Transverse colon (tissue), 4 donors: ENCODE data around the gene GALNT9. TPM values are rescaled to one million over a fixed set of nuclear protein-coding genes. Genes with fewer than 3 reads are reported as not detected.

Experiments used
- DNase-seq: peaks from one replicate; pipeline ENCODE4 v3.0.0-alpha.2; 2019
- H3K27ac ChIP-seq, 4 donors: fragments of 200-600 bp; sonication (generic); 2 replicates each; pipeline ENCODE4 v1.5.1; 2016 to 2018; ENCODE audit warnings: inconsistent platforms in 4 of 4
- H3K27me3 ChIP-seq: fragments of 200-600 bp; sonication (generic); 2 replicates; pipeline ENCODE4 v1.5.1; 2017; ENCODE audit warnings: inconsistent platforms
- H3K36me3 ChIP-seq, 4 donors: fragments of 200-600 bp; sonication (generic); 2 replicates each; pipeline ENCODE4 v1.5.1; 2017 to 2019; ENCODE audit warnings: inconsistent platforms in 4 of 4
- H3K4me1 ChIP-seq, 4 donors: fragments of 200-600 bp; sonication (generic); 2 replicates each; pipeline ENCODE4 v1.5.1; 2017 to 2020; ENCODE audit warnings: inconsistent platforms in 4 of 4
- H3K4me3 ChIP-seq, 4 donors: fragments of 200-600 bp; sonication (generic); 1 replicate in 1 of 4; 2 replicates in 3 of 4; pipeline versions ENCODE4 v1.5.1 to v1.6.1; 2017 to 2019; ENCODE audit warnings: inconsistent platforms in 4 of 4
- H3K9me3 ChIP-seq, 2 donors: fragments of 200-600 bp; sonication (generic); 2 replicates each; pipeline ENCODE4 v1.5.1; 2017 to 2019; ENCODE audit warnings: inconsistent platforms in 2 of 2
- EP300 ChIP-seq: sonication (generic); formaldehyde crosslinking; IDR thresholded peaks from one replicate; pipeline ENCODE4 v1.6.1; 2017; ENCODE audit warnings: antibody characterized with exemption, low read depth
- POLR2A ChIP-seq: fragments of 450-650 bp; IDR thresholded peaks from one replicate; pipeline ENCODE4 v1.6.1; 2016; ENCODE audit warnings: antibody characterized with exemption, mild to moderate bottlenecking, moderate library complexity
- POLR2AphosphoS5 ChIP-seq, 3 donors: sonication (generic); formaldehyde crosslinking; IDR thresholded peaks; one replicate each; pipeline ENCODE4 v1.6.1; 2016; ENCODE audit warnings: antibody characterized with exemption in 3 of 3
- WGBS, 2 donors: methylation state at CpG; one replicate each; pipeline ENCODE4 v1.1.5; 2018; ENCODE audit warnings: low coverage in 1 of 2; 5-methylcytosine and 5-hydroxymethylcytosine counted together
- in situ Hi-C, 4 donors: fragments of 200-750 bp; cut with MboI; loops; one replicate each; pipeline versions ENCODE4 v1.15.0 to v1.15.1; 2017; ENCODE audit warnings: low sequenced_read_pairs in 3 of 4, low pct_ligation_motif_present in 1 of 4, low pct_unique_long_range_greater_than_20kb in 1 of 4
- intact Hi-C: fragments of 100-400 bp; cut with DNase I; formaldehyde crosslinking; loops from one replicate; pipeline ENCODE4 v1.15.1; 2023; ENCODE audit warnings: low total_unique reads
- total RNA-seq, 4 donors: library from RNA; depleted of rRNA; stranded (reverse); fragments of >200 nt; gene quantifications; one replicate each; pipeline ENCODE4 v1.1.0, GENCODE V29; 2016
- TF ChIP-seq, protein P1 (sequence below), 5 experiments: fragments of 200-600 bp in 3 of 5; fragments of 450-650 bp in 2 of 5; sonication (generic) in 3 of 5; IDR thresholded peaks; 1 replicate in 2 of 5; 2 replicates in 3 of 5; pipeline ENCODE4 v1.5.1; 2016 to 2017; ENCODE audit warnings: antibody characterized with exemption in 5 of 5, inconsistent platforms in 3 of 5, mild to moderate bottlenecking in 2 of 5, moderate library complexity in 1 of 5

Gene GALNT9
- total RNA-seq, 4 donors from 2014 or later: 0.82 to 4.5 TPM; not detected in 2

DNA sequence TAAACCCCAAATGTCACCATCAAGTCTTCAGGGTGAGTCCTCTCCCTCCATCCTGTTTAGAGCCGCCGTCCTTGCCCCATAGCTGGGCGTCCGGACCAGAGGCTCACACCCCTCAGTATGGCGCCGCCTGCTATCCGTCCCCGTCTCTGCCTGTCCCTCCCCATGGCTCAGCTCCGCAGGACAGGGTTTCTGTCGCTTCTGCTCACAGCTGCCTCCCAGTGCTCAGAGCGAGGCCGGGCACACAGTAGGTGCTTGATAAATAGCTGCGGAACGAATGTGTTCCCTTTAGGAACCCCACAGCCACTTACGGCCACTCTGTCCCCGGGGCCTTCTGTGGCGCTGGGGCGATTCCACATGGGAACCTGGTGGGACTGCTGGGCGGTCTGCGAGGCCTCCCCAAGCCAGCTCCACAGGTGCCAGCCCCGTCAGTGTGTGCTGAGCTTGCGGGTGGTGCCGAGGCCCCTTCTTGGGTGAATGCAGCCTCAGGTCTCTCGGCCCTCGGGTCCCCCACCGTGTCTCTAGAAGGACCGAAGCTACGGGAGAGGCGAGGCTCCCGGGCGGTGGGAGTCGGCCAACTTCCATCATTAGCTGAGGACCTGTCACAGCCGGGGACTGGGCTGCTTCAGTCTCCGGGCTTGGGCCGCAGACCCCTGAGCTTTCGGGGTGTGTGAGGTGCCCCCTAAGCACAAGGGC lies 122.2 kb downstream of the GALNT9 start:
- in situ Hi-C loops: no loop called here
- TF ChIP-seq POLR2A (no peak), POLR2AphosphoS5 (IDR thresholded peaks at IDR 0.05) (no peak), EP300 (no peak)
- TF ChIP-seq, protein P1, sequence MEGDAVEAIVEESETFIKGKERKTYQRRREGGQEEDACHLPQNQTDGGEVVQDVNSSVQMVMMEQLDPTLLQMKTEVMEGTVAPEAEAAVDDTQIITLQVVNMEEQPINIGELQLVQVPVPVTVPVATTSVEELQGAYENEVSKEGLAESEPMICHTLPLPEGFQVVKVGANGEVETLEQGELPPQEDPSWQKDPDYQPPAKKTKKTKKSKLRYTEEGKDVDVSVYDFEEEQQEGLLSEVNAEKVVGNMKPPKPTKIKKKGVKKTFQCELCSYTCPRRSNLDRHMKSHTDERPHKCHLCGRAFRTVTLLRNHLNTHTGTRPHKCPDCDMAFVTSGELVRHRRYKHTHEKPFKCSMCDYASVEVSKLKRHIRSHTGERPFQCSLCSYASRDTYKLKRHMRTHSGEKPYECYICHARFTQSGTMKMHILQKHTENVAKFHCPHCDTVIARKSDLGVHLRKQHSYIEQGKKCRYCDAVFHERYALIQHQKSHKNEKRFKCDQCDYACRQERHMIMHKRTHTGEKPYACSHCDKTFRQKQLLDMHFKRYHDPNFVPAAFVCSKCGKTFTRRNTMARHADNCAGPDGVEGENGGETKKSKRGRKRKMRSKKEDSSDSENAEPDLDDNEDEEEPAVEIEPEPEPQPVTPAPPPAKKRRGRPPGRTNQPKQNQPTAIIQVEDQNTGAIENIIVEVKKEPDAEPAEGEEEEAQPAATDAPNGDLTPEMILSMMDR (IDR thresholded peaks at IDR 0.05): no peak
- intact Hi-C loops: loop anchor here (10.0 kb wide), 1 partner anchor 618 kb away; the partner anchor contains the start of gene GOLGA3
- Histone ChIP-seq H3K9me3 (no peaks in the 10 kb centered on the region), H3K27ac (no peak overlapping the region), H3K4me3 (no peak overlapping the region), H3K4me1 (peaks cover 0 to 9% (median 4%) of the 10 kb centered on the region in 4 donors), H3K36me3 (no peaks in the 10 kb centered on the region), H3K27me3 (peaks cover 48% of the 10 kb centered on the region)
- DNase-seq: no peak
- 87% methylated on average over 33 of the region's 36 CpGs; no CpG with 5 or more reads in 1 of the 2 donors for WGBS, 2 donors

DNA sequence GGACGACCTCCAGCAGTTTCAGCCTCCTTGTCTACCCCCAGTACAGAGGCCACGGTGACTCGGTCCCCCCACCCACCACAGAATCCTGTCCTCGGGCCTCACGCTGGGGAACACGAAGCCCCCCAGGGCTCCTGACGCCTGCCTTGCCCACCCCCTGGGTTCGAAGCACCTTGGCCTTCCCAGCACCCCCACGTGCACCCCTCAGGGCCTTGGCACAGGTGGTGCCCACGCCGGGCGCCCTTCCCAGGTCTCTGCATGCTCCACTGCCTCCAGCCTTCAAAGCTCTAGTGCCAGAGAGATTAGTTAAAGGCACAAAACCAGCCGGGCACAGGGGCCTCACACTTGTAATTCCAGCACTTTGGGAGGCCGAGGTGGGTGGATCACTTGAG lies 123.3 kb downstream of the GALNT9 start:
- H3K9me3 ChIP-seq: no peaks in the 10 kb centered on the region
- 17 to 77% methylated on average over 1 to 6 of the region's 14 CpGs for WGBS, 2 donors

DNA sequence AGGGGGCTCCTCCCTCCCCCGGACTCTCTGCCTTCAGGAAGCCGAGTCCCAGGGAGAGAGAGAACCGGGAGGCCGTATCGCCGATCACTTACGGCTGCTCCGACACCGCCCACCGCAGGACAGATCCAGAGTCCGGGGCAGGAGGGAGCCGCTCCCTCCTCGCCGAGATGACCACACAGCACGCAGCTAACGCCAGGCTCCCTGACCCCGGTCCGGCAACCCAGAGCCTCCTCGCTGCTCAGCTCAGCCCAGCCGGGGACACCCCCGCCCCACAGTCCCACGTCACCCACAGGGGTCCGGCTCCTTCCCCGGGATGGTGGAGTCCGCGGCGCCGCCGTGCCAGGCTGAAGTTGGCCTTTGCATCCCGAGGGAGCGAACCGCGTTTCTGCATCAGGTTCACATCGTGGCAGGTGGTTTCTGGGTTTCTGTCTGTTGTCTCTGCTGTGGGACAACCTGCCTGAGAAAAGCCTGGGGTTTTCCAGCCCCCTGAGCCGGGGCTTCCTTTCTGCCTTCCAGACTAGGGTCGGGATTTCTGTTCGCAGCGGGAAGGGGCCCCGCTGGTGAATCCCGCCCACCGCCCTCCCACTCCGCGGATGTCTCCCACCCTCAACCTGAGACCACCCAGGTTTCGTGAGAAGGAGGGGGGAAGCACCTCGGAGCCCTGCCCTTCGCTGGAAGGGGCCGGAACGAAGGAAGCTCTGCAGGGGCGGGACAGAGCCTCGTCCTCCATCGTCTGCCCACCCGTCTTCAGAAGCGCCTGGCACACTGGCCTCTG lies 123.9 kb downstream of the GALNT9 start:
- H3K27me3 ChIP-seq: peaks cover 48% of the 10 kb centered on the region
- TF ChIP-seq EP300: no peak
- TF ChIP-seq POLR2A: no peak
- TF ChIP-seq, protein P1 (IDR thresholded peaks at IDR 0.05): no peak
- TF ChIP-seq POLR2AphosphoS5 (IDR thresholded peaks at IDR 0.05): no peak
- H3K36me3 ChIP-seq: no peaks in the 10 kb centered on the region
- in situ Hi-C loops: no loop called here
- peak overlapping the region in 2 of 4 donors; percentile 10 to 12 for H3K4me3 ChIP-seq
- WGBS, 2 donors: 10 to 30% methylated on average over 7 to 28 of the region's 53 CpGs
- peaks cover 0 to 9% (median 4%) of the 10 kb centered on the region in 4 donors for H3K4me1 ChIP-seq
- intact Hi-C loops: loop anchor here (10.0 kb wide), 1 partner anchor 619 kb away; the partner anchor contains the start of gene GOLGA3
- H3K9me3 ChIP-seq: no peaks in the 10 kb centered on the region
- DNase-seq: no peak
- H3K27ac ChIP-seq: no peak overlapping the region

More for the DNA sequence above, 123.3 kb downstream of the GALNT9 start:
- Histone ChIP-seq H3K4me3 (no peak overlapping the region), H3K27ac (no peak overlapping the region), H3K27me3 (peaks cover 48% of the 10 kb centered on the region), H3K4me1 (peaks cover 0 to 9% (median 4%) of the 10 kb centered on the region in 4 donors), H3K36me3 (no peaks in the 10 kb centered on the region)
- in situ Hi-C loops: no loop called here
- intact Hi-C loops: loop anchor here (10.0 kb wide), 1 partner anchor 619 kb away; the partner anchor contains the start of gene GOLGA3
- TF ChIP-seq EP300: no peak
- TF ChIP-seq POLR2AphosphoS5 (IDR thresholded peaks at IDR 0.05): no peak
- no peak for TF ChIP-seq POLR2A
- TF ChIP-seq, protein P1 (IDR thresholded peaks at IDR 0.05): no peak
- no peak for DNase-seq

DNA sequence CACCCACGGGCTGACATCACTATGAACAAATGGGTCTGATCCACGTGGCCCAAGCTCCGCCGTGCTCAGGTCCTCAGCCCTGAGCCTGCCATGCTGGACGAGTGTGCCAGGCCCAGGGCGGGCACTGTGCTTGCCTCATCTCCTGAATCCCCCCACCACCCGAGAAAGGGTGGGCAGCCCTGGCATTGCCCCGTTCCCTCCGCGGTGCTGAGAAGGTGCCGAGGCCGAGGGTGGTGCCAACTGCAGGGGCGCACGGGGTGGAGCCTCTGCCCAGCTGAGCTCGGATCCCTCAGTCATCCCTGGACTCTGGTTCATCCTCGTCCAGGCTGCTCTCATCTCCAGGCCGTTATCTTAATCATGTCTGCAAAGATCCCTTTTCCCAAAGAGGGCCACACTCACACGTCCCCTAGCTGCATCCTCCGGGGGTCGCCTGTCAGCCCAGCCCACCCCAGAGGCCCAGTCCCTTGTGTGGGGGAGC lies 124.6 kb downstream of the GALNT9 start:
- 7% methylated on average over 3 of the region's 20 CpGs; no CpG with 5 or more reads in 1 of the 2 donors for WGBS, 2 donors
- no peaks in the 10 kb centered on the region for H3K9me3 ChIP-seq
- peaks cover 48% of the 10 kb centered on the region for H3K27me3 ChIP-seq
- no peak for DNase-seq
- intact Hi-C loops: loop anchor here (10.0 kb wide), 1 partner anchor 620 kb away; the partner anchor contains the start of gene GOLGA3
- H3K27ac ChIP-seq: no peak overlapping the region
- TF ChIP-seq, protein P1 (IDR thresholded peaks at IDR 0.05): no peak
- no peak for TF ChIP-seq POLR2A
- no peak for TF ChIP-seq EP300
- no peak for TF ChIP-seq POLR2AphosphoS5 (IDR thresholded peaks at IDR 0.05)
- in situ Hi-C loops: no loop called here
- no peaks in the 10 kb centered on the region for H3K36me3 ChIP-seq
- H3K4me1 ChIP-seq: peaks cover 0 to 9% (median 4%) of the 10 kb centered on the region in 4 donors
- H3K4me3 ChIP-seq: peak overlapping the region in 1 of 4 donors; percentile 12
